ENCODE results near the gene CDHR3.

DNA sequence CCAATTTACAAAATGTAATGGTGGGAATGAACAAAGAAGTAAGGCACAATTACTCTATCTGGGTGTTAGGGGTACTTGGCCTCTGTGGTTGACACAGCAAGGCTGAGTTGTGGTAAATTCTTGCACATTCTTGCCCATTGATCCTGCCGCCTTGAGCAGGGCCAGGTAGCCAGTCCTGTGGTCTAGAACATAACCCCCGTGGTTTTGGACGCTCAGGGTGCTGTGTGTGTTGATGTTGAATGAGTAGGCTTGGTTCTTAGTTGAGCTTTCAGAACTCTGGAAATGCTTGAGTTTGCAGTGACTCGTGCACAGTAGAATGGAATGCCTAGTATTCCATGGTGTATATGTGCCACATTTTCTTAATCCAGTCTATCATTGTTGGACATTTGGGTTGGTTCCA, 42.3 kb upstream of the CDHR3 start:
- TF ChIP-seq, protein P1, sequence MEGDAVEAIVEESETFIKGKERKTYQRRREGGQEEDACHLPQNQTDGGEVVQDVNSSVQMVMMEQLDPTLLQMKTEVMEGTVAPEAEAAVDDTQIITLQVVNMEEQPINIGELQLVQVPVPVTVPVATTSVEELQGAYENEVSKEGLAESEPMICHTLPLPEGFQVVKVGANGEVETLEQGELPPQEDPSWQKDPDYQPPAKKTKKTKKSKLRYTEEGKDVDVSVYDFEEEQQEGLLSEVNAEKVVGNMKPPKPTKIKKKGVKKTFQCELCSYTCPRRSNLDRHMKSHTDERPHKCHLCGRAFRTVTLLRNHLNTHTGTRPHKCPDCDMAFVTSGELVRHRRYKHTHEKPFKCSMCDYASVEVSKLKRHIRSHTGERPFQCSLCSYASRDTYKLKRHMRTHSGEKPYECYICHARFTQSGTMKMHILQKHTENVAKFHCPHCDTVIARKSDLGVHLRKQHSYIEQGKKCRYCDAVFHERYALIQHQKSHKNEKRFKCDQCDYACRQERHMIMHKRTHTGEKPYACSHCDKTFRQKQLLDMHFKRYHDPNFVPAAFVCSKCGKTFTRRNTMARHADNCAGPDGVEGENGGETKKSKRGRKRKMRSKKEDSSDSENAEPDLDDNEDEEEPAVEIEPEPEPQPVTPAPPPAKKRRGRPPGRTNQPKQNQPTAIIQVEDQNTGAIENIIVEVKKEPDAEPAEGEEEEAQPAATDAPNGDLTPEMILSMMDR (IDR thresholded peaks at IDR 0.05; ENCODE audit: poor library complexity, severe bottlenecking), result no peak
- TF ChIP-seq MXI1 (conservative IDR thresholded peaks at IDR 0.05; ENCODE audit: poor library complexity, severe bottlenecking) (no peak), EZH2 (IDR thresholded peaks at IDR 0.05; ENCODE audit: borderline replicate concordance, insufficient read depth, low read length, poor library complexity, severe bottlenecking) (no peak), TAF1 (IDR thresholded peaks at IDR 0.05; ENCODE audit: low read depth) (no peak), POLR2AphosphoS5 (IDR thresholded peaks at IDR 0.05) (no peak), SMC3 (conservative IDR thresholded peaks at IDR 0.05; ENCODE audit: poor library complexity) (no peak), RAD21 (conservative IDR thresholded peaks at IDR 0.05) (no peak)
- TF ChIP-seq, protein P2, sequence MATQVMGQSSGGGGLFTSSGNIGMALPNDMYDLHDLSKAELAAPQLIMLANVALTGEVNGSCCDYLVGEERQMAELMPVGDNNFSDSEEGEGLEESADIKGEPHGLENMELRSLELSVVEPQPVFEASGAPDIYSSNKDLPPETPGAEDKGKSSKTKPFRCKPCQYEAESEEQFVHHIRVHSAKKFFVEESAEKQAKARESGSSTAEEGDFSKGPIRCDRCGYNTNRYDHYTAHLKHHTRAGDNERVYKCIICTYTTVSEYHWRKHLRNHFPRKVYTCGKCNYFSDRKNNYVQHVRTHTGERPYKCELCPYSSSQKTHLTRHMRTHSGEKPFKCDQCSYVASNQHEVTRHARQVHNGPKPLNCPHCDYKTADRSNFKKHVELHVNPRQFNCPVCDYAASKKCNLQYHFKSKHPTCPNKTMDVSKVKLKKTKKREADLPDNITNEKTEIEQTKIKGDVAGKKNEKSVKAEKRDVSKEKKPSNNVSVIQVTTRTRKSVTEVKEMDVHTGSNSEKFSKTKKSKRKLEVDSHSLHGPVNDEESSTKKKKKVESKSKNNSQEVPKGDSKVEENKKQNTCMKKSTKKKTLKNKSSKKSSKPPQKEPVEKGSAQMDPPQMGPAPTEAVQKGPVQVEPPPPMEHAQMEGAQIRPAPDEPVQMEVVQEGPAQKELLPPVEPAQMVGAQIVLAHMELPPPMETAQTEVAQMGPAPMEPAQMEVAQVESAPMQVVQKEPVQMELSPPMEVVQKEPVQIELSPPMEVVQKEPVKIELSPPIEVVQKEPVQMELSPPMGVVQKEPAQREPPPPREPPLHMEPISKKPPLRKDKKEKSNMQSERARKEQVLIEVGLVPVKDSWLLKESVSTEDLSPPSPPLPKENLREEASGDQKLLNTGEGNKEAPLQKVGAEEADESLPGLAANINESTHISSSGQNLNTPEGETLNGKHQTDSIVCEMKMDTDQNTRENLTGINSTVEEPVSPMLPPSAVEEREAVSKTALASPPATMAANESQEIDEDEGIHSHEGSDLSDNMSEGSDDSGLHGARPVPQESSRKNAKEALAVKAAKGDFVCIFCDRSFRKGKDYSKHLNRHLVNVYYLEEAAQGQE (IDR thresholded peaks at IDR 0.05; ENCODE audit: borderline replicate concordance), result no peak
